ENCODE measurements around the gene GSE1.

The GSE1 gene

GRCh38 chr16:85575920-85576319 is 37.2 kb upstream of the GSE1 start:
- no peak overlapping the region for H3K27ac ChIP-seq

GRCh38 chr16:85576944-85577343 is 36.2 kb upstream of the GSE1 start:
- no peak overlapping the region for H3K27ac ChIP-seq
- TF ChIP-seq CTCF (IDR thresholded peaks at IDR 0.05) (no peak), ZFX (IDR thresholded peaks at IDR 0.05; ENCODE audit: borderline replicate concordance) (no peak)

More at GRCh38 chr16:85575920-85576319, 37.2 kb upstream of the GSE1 start:
- TF ChIP-seq CTCF (IDR thresholded peaks at IDR 0.05) (no peak), ZFX (IDR thresholded peaks at IDR 0.05; ENCODE audit: borderline replicate concordance) (no peak)

- H3K27ac ChIP-seq: no peak overlapping the region
- no peak for TF ChIP-seq ZFX (IDR thresholded peaks at IDR 0.05; ENCODE audit: borderline replicate concordance)
- no peak for TF ChIP-seq CTCF (IDR thresholded peaks at IDR 0.05)
Observed at GRCh38 chr16:85577899-85578598, 35.1 kb upstream of the GSE1 start.

- H3K27ac ChIP-seq: no peak overlapping the region
Observed at GRCh38 chr16:85578599-85578948, 34.5 kb upstream of the GSE1 start.

GRCh38 chr16:85579191-85579590 is 33.9 kb upstream of the GSE1 start:
- TF ChIP-seq ZFX (IDR thresholded peaks at IDR 0.05; ENCODE audit: borderline replicate concordance): no peak
- TF ChIP-seq CTCF (IDR thresholded peaks at IDR 0.05): no peak
- H3K27ac ChIP-seq: no peak overlapping the region

More at GRCh38 chr16:85578599-85578948, 34.5 kb upstream of the GSE1 start:
- TF ChIP-seq CTCF (IDR thresholded peaks at IDR 0.05): no peak
- TF ChIP-seq ZFX (IDR thresholded peaks at IDR 0.05; ENCODE audit: borderline replicate concordance): no peak

GRCh38 chr16:85579923-85580580 is 33.1 kb upstream of the GSE1 start:
- no peak overlapping the region for H3K27ac ChIP-seq
- TF ChIP-seq ZFX (IDR thresholded peaks at IDR 0.05; ENCODE audit: borderline replicate concordance) (no peak), CTCF (IDR thresholded peaks at IDR 0.05) (no peak)

GRCh38 chr16:85580684-85581083 is 32.4 kb upstream of the GSE1 start:
- TF ChIP-seq CTCF (IDR thresholded peaks at IDR 0.05): no peak
- TF ChIP-seq ZFX (IDR thresholded peaks at IDR 0.05; ENCODE audit: borderline replicate concordance): no peak
- no peak overlapping the region for H3K27ac ChIP-seq
